ENCODE results near the gene CDC34.

CDC34 gene

GRCh38 chr19:581399-582111 lies 50.0 kb downstream of the CDC34 start:
- no peak for TF ChIP-seq CTCF (IDR thresholded peaks at IDR 0.05)

- no peak for TF ChIP-seq CTCF (IDR thresholded peaks at IDR 0.05)
Observed at GRCh38 chr19:582497-583197, 51.1 kb downstream of the CDC34 start.

DNA sequence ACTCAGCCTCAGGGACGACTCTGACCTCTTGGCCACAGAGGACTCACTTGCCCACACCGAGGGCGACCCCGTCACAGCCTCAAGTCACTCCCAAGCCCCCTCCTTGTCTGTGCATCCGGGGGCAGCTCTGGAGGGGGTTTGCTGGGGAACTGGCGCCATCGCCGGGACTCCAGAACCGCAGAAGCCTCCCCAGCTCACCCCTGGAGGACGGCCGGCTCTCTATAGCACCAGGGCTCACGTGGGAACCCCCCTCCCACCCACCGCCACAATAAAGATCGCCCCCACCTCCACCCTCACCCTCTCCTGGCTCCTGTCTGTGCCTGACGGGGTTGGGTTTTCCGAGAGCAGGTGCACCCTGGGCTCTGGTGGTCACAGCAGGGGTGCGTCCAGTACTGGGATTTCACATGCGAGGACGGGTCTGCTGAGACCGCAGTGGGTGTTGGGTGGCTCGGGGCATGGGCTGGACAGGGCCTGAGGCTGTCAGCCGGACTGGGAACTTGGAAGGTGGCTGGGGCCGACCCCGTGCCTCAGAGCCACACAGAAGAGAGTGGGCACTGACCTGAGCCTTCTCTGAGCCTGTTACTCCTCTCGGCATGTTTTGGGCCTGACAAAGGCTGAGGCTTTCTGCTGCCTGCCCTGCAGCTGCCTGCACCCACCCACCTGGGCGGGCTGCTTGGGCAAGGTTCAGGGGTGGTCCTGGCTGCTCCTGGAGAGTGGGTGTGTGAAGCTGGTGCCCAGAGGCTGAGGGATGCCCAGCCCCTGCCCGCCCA lies 51.8 kb downstream of the CDC34 start:
- TF ChIP-seq CTCF (IDR thresholded peaks at IDR 0.05), result no peak

DNA sequence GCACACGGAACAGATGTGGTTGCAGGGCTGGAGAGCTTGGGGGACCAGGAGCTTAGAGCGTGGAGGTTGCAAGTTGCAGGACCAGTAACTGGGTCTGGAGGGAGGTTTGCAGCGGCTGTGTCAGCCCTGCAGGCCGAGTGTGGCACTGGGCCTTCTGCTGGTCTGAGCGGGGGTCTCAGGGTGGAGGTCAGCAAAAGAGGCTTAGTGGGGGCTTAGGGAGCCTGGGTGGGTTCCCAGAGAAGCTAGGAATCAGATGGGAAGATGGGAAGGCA lies 52.3 kb downstream of the CDC34 start:
- TF ChIP-seq CTCF (IDR thresholded peaks at IDR 0.05), result no peak

GRCh38 chr19:584240-585001 lies 52.9 kb downstream of the CDC34 start:
- TF ChIP-seq CTCF (IDR thresholded peaks at IDR 0.05), result peak; percentile 95

GRCh38 chr19:585551-586110 lies 54.1 kb downstream of the CDC34 start:
- no peak for TF ChIP-seq CTCF (IDR thresholded peaks at IDR 0.05)
